HepG2 (cell line): ENCODE results near the gene GSAP. TPM values are rescaled to one million over a fixed set of nuclear protein-coding genes. Genes with fewer than 3 reads are reported as not detected.

Source experiments
- ATAC-seq: fragments of 200-7000 bp; cut with Tn5 transposase; 3 replicates; pipeline ENCODE4 v1.9.1; 2020; ENCODE audit warnings: mild to moderate bottlenecking, moderate library complexity
- BruUV-seq: library from RNA; stranded (reverse); fragments of 400-500 nt; replicated peaks from 2 replicates; lab custom pipeline; 2021; lab: Mats Ljungman, UMichigan
- CTCF ChIA-PET: fragments of 300-600 bp; formaldehyde crosslinking; extraction: SDS; loops from one replicate; lab custom pipeline; 2021; ENCODE audit warnings: low total read pairs, inconsistent platforms, low intra/inter-chr PET ratio; lab: Yijun Ruan, JAX
- POLR2A ChIA-PET: fragments of 350-600 bp; sonication (Branson Sonifier 250); formaldehyde crosslinking; loops from one replicate; lab custom pipeline; 2020; ENCODE audit warnings: antibody characterized with exemption, inconsistent platforms; lab: Yijun Ruan, JAX
- DNase-seq: peaks from one replicate; pipeline ENCODE4 v3.0.0-alpha.2; 2015; ENCODE audit warnings: low spot score
- FAIRE-seq: peaks from 3 replicates; lab custom pipeline; 2011; peaks lifted over from hg19 to GRCh38; lab: Jason Lieb, UNC
- H2AFZ ChIP-seq: one replicate; pipeline ENCODE4 v1.6.1; 2011; ENCODE audit warnings: low read length, inconsistent platforms
- H3K27ac ChIP-seq: fragments of 300-600 bp; 3 replicates; pipeline ENCODE4 v1.8.0; 2011; ENCODE audit warnings: mixed run types, mild to moderate bottlenecking, mixed read lengths, low read length, inconsistent platforms; ENCODE audit not compliant: insufficient read depth; ENCODE audit errors: extremely low read length
- H3K27me3 ChIP-seq, 2 experiments: fragments of 200-600 bp in 1 of 2; 2 replicates in 1 of 2; 3 replicates in 1 of 2; pipeline versions ENCODE4 v1.6.0 to v1.8.0; 2011; ENCODE audit warnings: low read length in 2 of 2, mild to moderate bottlenecking in 2 of 2, moderate library complexity in 2 of 2, inconsistent platforms in 1 of 2; ENCODE audit not compliant: insufficient read depth in 2 of 2, control insufficient read depth in 1 of 2
- H3K36me3 ChIP-seq, 2 experiments: fragments of 200-600 bp in 1 of 2; replicated peaks in 1 of 2; 2 replicates in 1 of 2; 3 replicates in 1 of 2; pipeline versions ENCODE4 v1.5.1 to v1.8.0; 2011; ENCODE audit warnings: low read length in 2 of 2, inconsistent platforms in 1 of 2; ENCODE audit not compliant: insufficient read depth in 2 of 2, control insufficient read depth in 1 of 2
- H3K4me1 ChIP-seq: 2 replicates; pipeline ENCODE4 v1.5.1; 2012; ENCODE audit warnings: low read length, inconsistent platforms; ENCODE audit not compliant: insufficient read depth
- H3K4me2 ChIP-seq: 2 replicates; pipeline ENCODE4 v1.6.0; 2011; ENCODE audit warnings: low read depth, low read length, inconsistent platforms
- H3K4me3 ChIP-seq, 3 experiments: fragments of 200-600 bp in 1 of 3; sonication (generic), shearing (Covaris generic) in 1 of 3; replicated peaks in 1 of 3; 2 replicates each; pipeline ENCODE4 v1.5.1; 2011 to 2016; ENCODE audit warnings: low read length in 3 of 3, inconsistent platforms in 2 of 3, low read depth in 2 of 3, mild to moderate bottlenecking in 2 of 3, control low read depth in 1 of 3, mixed read lengths in 1 of 3; ENCODE audit not compliant: insufficient read depth in 1 of 3
- H3K79me2 ChIP-seq: one replicate; pipeline ENCODE4 v1.6.1; 2011; ENCODE audit warnings: low read length, inconsistent platforms; ENCODE audit not compliant: insufficient read depth
- H3K9ac ChIP-seq: 2 replicates; pipeline ENCODE4 v1.6.0; 2011; ENCODE audit warnings: mild to moderate bottlenecking, low read depth, low read length, inconsistent platforms; ENCODE audit not compliant: insufficient read depth
- H3K9me3 ChIP-seq: 2 replicates; pipeline ENCODE4 v1.5.1; 2012; ENCODE audit warnings: mild to moderate bottlenecking, low read length
- H4K20me1 ChIP-seq: 2 replicates; pipeline ENCODE4 v1.6.0; 2011; ENCODE audit warnings: inconsistent platforms, mild to moderate bottlenecking, low read length, moderate library complexity; ENCODE audit not compliant: insufficient read depth
- CREBL2 ChIP-seq: sonication (generic); formaldehyde crosslinking; IDR thresholded peaks from 2 replicates; pipeline ENCODE4 v1.8.1; 2023; ENCODE audit warnings: missing genetic modification reagents, mild to moderate bottlenecking, borderline replicate concordance
- HNRNPUL1 ChIP-seq: fragments of 200-400 bp; formaldehyde crosslinking; IDR thresholded peaks from 2 replicates; pipeline ENCODE4 v1.6.1; 2017; ENCODE audit warnings: low read depth, mild to moderate bottlenecking, low read length, moderate library complexity
- MEF2D ChIP-seq: sonication (generic); formaldehyde crosslinking; IDR thresholded peaks from 2 replicates; pipeline ENCODE4 v1.5.1; 2020; ENCODE audit warnings: mild to moderate bottlenecking, missing genetic modification reagents
- MEIS1 ChIP-seq: sonication (generic); formaldehyde crosslinking; IDR thresholded peaks from 2 replicates; pipeline ENCODE4 v1.9.0; 2021; ENCODE audit warnings: mild to moderate bottlenecking, missing genetic modification reagents, moderate library complexity, borderline replicate concordance
- POGK ChIP-seq: sonication (generic); formaldehyde crosslinking; conservative IDR thresholded peaks from 2 replicates; pipeline ENCODE4 v1.8.0; 2022; ENCODE audit warnings: mild to moderate bottlenecking, moderate library complexity, missing genetic modification reagents
- POLR2AphosphoS2 ChIP-seq: IDR thresholded peaks from 2 replicates; pipeline ENCODE4 v1.6.1; 2011; ENCODE audit warnings: low read depth, low read length, improper control_type of control experiment
- RERE ChIP-seq: IDR thresholded peaks from 2 replicates; pipeline ENCODE4 v1.6.1; 2016; ENCODE audit warnings: low read depth, missing genetic modification reagents, missing compliant biosample characterization
- SP2 ChIP-seq: sonication (generic); formaldehyde crosslinking; IDR thresholded peaks from 2 replicates; pipeline ENCODE4 v1.5.1; 2020; ENCODE audit warnings: mild to moderate bottlenecking, missing genetic modification reagents
- TCF7 ChIP-seq: sonication (generic); IDR thresholded peaks from 2 replicates; pipeline ENCODE4 v1.6.1; 2016; ENCODE audit warnings: antibody characterized with exemption, low read depth
- ZC3H4 ChIP-seq: sonication (generic); formaldehyde crosslinking; IDR thresholded peaks from 2 replicates; pipeline ENCODE4 v1.4.0; 2020; ENCODE audit warnings: missing genetic modification reagents, borderline replicate concordance
- ZMYM2 ChIP-seq: sonication (generic); formaldehyde crosslinking; IDR thresholded peaks from 2 replicates; pipeline ENCODE4 v1.8.0; 2022; ENCODE audit warnings: mild to moderate bottlenecking, missing genetic modification reagents
- ZMYM3 ChIP-seq: sonication (generic); formaldehyde crosslinking; IDR thresholded peaks from 2 replicates; pipeline ENCODE4 v1.5.1; 2020; ENCODE audit warnings: mild to moderate bottlenecking, missing genetic modification reagents
- ZNF580 ChIP-seq: IDR thresholded peaks from 2 replicates; pipeline ENCODE4 v1.6.1; 2016; ENCODE audit warnings: low read depth, borderline replicate concordance
- ZNF652 ChIP-seq: IDR thresholded peaks from 2 replicates; pipeline ENCODE4 v1.6.1; 2016; ENCODE audit warnings: low read depth, borderline replicate concordance
- WGBS: methylation state at CpG from one replicate; pipeline ENCODE4 v1.1.6; 2017; ENCODE audit warnings: low lambda C conversion rate; 5-methylcytosine and 5-hydroxymethylcytosine counted together
- in situ Hi-C: cut with HindIII; loops from 2 replicates; pipeline ENCODE4 v1.10.0; 2017; ENCODE audit warnings: low pct_unique_long_range_greater_than_20kb; ENCODE audit not compliant: extremely low pct_ligation_motif_present
- intact Hi-C: fragments of 100-400 bp; cut with micrococcal nuclease; formaldehyde crosslinking; loops from one replicate; pipeline ENCODE4 v1.10.0; 2022; ENCODE audit not compliant: unreplicated experiment
- polyA plus RNA-seq, 8 experiments: library from polyadenylated mRNA; depleted of rRNA in 3 of 8; stranded (reverse) in 7 of 8; unstranded in 1 of 8; fragments of >200 nt; fragmentation: Illumina TruSeq in 4 of 8; extraction: Trizol in 4 of 8; gene quantifications; 2 replicates each; pipeline versions ENCODE4 v1.2.1 to v1.2.3, GENCODE V29; 2011 to 2016; ENCODE audit warnings: low read depth in 4 of 8, missing spikeins in 1 of 8, mixed read lengths in 1 of 8; ENCODE audit not compliant: insufficient read depth in 1 of 8
- total RNA-seq, 5 experiments: library from RNA; depleted of rRNA; stranded (reverse); fragments of >200 nt; fragmentation: Illumina TruSeq; extraction: Trizol; gene quantifications; 2 replicates each; pipeline ENCODE4 v1.2.3, GENCODE V29; 2016; ENCODE audit warnings: low read depth in 1 of 5

GSAP gene
- total and polyA plus RNA-seq, 2 of the 13 experiments (the other 11 are each of a cell fraction or from before 2014, with no cell fraction given) = 34.6 to 40.6 TPM

- TF ChIP-seq MEIS1 (CRISPR knock-in tag) = no peak
- TF ChIP-seq SP2 (CRISPR knock-in tag) = no peak
- no peak for TF ChIP-seq POGK
- TF ChIP-seq ZMYM2 (CRISPR knock-in tag) = no peak
- TF ChIP-seq MEF2D (CRISPR knock-in tag) = no peak
Measured at GRCh38 chr7:77310982-77311381, 105.2 kb downstream of the GSAP start (continued).

GRCh38 chr7:77309714-77310220, 106.4 kb downstream of the GSAP start:
- intact Hi-C loops = no loop called here
- Histone ChIP-seq H3K9ac (no peak overlapping the region), H3K9me3 (no peaks in the 10 kb centered on the region), H3K36me3 (peaks cover 15 to 47% of the 10 kb centered on the region in 2 experiments), H3K4me2 (no peak overlapping the region), H4K20me1 (no peaks in the 10 kb centered on the region), H2AFZ (no peak overlapping the region), H3K27me3 (no peaks in the 10 kb centered on the region), H3K27ac (no peak overlapping the region), H3K4me1 (peaks cover 18% of the 10 kb centered on the region), H3K79me2 (no peaks in the 10 kb centered on the region), H3K4me3 (no peak overlapping the region)
- WGBS = 94% methylated on average over 1 of the region's 1 CpG
- ChIA-PET POLR2A (no interaction called here), CTCF (no interaction called here)
- ATAC-seq (no peak), FAIRE-seq (no peak), DNase-seq (no peak)
- no TSS peak for BruUV-seq
- in situ Hi-C loops = no loop called here
- TF ChIP-seq ZNF580 (CRISPR knock-in tag) = no peak
- TF ChIP-seq HNRNPUL1 = no peak
- no peak for TF ChIP-seq TCF7
- no peak for TF ChIP-seq CREBL2 (CRISPR knock-in tag)
- TF ChIP-seq RERE (CRISPR knock-in tag) = no peak
- TF ChIP-seq ZC3H4 = no peak
- TF ChIP-seq ZNF652 = no peak
- TF ChIP-seq POLR2AphosphoS2 = no peak
- TF ChIP-seq ZMYM3 (CRISPR knock-in tag) = no peak
